ENCODE data around the gene TUBB6.
A peak's percentile ranks its signal among the peaks of the same experiment; 100 is the strongest.

The TUBB6 gene

DNA sequence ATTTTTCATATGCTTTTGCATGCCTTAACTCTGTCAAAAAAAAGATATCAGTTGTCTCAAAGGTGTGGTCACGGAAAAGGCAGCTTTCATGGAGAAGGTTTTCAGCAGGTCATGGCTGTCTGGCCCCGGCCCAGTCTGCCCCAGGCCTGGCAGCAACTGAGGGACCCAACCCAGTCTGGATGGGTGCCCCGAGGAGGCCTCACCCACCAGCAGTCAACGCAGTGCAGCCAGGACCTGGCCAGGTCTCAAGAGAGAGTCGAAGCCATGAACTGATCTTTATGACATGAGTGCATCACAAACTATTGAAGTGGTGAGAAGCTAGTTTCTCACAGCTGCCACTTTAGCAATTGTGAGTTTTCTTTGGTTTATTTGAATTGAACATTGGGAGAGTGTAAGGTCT is 7.9 kb downstream of the TUBB6 start:
- DNase-seq, result no peak

DNA sequence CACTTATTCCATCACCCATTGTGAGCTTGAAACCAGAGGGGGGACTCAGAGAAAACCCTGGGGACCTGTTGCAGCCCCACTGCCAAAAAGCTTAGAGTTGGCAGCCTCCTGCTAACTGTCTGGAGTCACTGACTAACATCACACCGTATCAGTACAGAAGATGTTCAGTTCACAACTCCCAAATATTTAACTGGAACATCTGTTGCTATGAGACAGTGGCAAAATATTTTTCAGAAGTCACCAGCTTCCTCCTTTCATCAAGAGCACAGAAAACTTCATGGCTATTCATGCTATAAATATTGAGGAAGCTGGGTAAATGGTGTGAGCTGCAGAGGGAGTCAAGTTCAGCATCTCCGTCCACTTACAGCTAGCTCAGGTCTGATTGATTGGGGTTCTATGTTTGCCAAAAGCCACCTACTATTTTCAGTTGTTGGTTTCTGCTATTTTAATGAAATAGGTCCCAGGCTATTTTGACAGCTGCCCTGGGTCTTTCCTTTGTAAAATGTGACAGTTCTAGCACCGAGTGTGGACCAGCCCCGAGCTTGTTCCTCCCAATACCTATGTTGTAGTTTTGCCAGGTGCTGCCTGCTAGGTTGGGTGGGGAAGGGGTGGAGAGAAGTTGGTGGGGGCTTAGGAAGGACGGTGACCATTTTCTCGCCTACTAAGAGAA is 9.8 kb downstream of the TUBB6 start:
- no peak for DNase-seq

DNA sequence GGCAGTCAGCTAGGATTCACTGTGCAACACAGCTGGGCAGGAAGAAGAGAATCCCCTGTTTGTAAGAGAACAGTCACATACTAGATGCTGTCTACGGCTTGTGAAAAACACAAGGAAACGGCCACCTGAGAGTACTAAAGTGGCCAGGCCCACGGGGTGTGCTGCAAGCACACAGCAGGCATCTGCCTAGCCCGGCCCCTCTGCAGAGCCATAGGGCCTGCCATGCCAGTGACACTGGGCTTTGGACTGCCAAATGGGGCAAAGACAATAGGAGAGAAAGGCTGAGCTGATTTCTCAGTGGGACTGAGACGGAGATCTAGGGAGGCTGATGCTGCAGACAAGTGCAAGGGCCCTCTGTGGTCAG is 10.3 kb downstream of the TUBB6 start:
- no peak for DNase-seq

DNA sequence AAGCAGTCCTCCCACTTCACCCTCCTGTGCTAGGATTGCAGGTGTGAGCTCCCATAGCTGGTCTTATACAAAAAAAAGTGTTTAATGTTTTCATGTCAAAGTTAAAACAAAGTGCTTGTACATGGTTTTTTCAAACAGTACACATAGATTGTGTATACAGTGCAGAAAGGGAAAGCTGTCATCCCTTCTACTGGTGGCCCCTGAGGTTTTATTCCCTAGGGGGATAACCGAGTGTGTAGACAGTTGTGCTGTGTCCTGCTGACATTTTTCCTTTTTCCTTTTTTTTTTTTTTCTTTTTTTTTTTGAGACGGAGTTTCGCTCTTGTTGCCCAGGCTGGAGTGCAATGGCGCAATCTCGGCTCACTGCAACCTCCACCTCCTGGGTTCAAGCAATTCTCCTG is 10.8 kb downstream of the TUBB6 start:
- DNase-seq, result no peak

DNA sequence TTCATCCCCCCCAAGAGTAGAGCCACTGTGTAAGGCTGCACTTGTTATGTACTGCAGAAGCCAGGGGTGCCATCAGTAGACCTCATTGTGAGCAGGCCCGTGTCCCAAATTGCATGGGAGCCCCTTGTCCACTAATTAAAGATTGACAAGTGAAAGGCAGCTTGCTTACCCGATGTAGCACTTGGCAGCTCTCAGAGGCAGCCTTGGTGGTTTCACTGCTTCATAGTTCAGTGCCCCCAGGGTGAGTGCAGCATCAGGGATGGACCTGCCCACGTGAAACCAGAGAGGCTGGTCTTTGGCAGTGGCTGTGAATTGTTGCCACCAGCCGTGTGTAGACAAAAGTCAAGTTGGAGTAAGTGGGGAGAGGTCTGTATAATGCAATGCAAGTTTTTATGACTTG is 13.3 kb downstream of the TUBB6 start:
- DNase-seq, result no peak

DNA sequence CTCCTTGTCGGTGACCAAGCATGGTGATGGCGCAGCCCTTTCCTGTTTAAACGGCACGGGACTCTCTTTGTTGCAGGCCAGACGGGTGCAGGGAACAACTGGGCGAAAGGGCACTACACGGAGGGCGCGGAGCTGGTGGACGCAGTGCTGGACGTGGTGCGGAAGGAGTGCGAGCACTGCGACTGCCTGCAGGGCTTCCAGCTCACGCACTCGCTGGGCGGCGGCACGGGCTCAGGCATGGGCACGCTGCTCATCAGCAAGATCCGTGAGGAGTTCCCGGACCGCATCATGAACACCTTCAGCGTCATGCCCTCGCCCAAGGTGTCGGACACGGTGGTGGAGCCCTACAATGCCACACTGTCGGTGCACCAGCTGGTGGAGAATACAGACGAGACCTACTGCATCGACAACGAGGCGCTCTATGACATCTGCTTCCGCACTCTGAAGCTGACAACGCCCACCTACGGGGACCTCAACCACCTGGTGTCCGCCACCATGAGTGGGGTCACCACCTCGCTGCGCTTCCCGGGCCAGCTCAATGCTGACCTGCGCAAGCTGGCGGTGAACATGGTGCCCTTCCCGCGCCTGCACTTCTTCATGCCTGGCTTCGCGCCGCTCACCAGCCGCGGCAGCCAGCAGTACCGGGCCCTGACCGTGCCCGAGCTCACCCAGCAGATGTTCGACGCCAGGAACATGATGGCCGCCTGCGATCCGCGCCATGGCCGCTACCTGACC is 17.1 kb downstream of the TUBB6 start:
- no peak for DNase-seq

DNA sequence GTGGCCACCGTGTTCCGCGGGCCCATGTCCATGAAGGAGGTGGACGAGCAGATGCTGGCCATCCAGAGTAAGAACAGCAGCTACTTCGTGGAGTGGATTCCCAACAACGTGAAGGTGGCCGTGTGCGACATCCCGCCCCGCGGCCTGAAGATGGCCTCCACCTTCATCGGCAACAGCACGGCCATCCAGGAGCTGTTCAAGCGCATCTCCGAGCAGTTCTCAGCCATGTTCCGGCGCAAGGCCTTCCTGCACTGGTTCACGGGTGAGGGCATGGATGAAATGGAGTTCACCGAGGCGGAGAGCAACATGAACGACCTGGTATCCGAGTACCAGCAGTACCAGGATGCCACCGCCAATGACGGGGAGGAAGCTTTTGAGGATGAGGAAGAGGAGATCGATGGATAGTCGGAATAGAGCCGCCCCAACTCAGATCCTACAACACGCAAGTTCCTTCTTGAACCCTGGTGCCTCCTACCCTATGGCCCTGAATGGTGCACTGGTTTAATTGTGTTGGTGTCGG is 17.7 kb downstream of the TUBB6 start:
- DNase-seq, result no peak

DNA sequence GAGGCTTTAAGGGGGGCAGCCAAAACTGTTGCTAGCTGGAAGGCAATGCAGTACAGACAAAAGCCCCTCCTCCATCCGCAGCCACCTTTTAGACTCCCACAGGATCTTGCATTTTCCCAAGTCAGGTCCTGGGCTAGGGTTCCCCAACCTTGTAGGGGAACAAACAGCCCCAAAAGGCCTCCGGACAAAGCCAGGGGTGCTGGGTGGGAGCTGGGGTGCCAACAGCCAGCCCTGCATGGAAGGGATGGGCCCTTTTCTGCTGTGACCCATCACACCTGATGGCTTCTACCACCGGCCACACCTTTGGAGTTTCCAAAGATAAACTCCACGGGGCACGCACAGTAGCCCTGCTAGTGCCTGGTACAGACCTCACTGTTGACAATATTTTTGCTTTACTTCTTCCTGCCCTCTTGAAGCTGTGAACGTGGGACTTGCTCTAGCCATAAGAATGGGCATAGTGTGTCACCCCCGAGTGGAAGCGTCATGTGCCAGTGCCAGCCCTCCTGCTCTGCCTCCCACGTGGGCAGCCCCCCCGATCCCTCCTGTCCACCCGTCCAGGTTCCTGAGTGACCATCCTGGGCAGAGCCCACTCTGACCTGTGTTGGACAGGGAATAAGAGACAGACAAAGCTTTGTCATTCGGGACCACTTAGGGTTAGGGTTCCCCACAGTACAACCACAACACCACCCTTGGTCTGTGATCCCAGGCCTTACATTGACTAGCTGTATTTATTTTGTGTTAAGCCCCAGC is 18.8 kb downstream of the TUBB6 start:
- no peak for DNase-seq

DNA sequence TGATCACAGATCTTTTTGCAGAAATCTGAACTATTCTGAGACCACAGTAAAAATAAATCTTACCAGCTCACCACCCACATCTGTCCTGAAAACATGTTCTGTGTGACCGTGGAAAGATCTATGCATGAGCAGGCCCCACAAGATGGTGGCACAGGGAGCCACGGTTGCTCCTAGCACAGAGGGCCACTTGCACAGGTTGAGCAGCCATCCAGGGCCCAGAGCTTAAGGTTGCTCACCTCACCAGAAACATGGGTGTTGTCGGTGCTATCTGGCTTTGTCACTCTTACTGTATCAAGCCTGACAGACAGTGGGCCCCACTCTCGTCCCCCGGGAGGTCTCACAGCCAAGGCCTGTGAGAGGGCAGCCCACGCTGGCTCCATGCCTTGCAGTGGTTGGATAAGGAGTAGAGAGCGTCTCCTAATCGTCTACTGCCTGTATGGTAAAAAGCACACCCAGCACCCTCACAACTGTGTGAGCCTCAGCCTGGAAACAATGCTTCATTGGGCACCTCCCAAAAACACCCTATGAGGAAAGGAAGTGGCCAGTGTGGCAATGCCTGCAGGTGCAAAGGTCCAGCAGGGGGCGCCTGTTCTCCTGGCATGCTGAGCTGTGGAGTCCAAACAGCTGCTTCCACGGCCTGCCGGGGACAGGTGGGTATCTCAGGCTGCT is 19.6 kb downstream of the TUBB6 start:
- peak; percentile 3 to 56 (median 40) for DNase-seq

DNA sequence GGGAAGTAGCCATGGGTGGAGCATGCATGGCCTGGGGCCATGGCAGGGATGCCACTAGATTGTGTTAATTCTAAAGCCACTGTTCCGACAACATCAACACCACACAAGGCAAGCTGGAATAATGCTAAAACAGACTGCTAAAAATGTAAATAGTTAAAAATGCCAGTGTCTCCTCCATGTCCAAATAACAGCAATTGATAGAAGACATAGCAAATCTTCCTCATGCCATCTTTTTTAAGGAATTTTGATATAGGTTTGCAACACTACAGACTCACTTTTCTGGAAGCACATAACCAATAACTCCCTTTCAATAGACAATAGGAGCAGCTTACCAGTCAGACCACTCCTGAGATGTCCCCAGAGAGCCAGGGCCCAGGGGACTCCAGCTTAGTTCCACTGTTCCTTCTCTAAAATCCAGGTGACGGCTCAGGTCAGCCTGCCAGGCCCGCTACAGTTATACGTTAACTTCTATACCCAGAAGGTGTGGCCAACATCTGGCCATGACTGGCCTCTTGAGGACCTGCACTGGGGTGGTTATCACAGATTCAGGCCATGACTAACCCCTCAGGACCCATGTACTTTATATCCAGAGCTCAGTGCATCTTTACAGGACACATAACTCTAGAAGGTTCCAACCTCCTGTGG is 20.3 kb downstream of the TUBB6 start:
- DNase-seq, result no peak

DNA sequence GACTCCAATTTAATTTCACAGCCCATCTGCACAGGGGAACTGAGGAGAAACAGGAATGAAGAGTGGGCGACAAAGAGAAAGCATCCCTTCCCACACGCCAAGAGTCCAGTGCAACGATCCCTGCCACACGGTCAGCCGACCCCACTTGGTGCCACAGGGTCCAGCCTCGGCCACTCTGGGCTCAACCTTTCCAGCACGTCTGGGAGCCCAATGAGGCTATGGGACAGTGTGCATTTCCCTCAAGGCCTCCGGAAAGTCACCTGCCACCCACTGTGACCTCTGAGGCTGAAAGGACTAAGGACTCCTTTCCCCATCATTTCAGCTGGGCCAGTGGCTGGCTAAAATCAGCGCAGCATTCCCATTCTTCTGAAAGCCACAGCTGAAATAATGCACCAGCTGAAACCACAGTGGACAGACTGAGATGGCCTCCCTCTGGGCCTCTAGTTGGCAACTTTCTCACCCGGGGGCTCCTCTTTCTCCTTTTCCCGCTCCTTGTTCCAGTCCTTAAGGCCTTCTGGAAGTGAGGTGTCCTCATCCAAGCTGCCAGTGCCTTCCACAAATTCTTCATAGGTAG is 21.2 kb downstream of the TUBB6 start:
- DNase-seq, result no peak

DNA sequence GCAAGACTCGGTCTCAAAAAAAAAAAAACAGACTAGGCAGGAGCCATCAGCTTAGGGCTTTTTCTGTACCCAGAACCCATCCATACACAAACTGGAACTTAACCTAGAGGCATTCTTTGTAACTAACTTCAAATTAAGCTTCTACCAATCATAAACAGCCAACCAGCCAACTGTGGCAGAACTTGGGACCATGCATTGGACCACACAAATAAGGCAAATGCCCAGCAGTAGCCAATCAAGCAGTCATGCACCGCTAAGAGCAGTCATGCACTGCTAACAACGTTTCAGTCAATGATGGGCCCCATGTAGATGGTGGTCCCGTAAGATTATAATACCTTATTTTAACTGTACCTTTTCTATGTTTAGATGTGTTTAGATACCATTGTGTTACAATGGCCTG is 22.7 kb downstream of the TUBB6 start:
- no peak for DNase-seq

DNA sequence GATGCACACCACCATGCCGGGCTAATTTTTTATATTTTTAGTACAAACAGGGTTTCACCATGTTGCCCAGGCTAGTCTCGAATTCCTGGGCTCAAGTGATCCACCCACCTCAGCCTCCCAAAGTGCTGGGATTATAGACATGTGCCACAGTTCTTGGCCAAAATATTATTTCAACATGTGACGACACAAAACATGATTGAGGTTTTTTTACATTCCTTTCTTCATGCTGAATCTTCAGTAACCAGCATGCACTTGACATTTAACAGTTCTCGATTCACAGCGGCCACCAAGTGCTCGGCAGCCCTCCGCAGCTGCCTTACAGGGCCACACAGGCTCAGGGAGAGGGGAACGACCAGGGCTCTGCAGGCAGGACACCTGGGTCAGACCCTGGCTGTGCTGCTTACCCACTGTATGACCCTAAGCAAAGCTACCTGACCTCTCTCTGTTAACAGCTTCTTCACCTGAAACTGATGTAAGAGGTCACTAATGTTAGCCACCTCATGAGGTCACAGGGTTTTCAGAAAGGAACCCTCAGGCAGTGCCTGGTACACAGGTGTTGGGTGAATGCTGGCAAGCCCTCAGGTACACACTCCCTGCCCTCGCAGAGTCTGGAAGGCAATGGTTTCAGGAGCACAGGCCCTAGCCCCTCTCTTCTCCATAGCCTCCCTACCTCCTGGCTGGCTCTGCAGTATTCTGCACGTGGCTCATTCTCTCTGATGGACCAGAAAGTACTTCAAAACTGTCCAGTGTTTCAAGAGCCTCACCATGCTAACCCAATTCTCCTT is 25.7 kb downstream of the TUBB6 start:
- DNase-seq, result no peak

DNA sequence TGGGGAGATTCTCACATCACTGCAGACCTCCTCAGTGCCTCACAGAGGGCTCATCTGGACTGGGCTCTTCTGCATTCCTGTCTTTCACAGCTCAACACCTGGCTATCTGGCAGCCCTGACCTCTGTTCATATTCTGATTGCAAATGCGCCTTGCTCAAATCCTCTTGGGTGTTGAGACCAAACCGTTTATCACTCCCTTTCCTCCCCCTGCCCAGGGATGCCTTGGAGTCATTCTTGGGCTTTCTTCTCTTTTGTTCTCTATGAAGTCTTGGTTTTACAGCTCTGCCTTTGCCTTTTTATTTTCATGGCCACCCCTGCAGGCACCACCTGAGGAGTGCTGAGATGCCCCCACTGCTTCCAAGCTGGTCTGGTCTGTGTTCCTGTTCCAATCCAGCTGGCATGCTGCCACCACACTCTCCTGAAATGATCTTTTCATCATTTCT is 26.3 kb downstream of the TUBB6 start:
- no peak for DNase-seq

DNA sequence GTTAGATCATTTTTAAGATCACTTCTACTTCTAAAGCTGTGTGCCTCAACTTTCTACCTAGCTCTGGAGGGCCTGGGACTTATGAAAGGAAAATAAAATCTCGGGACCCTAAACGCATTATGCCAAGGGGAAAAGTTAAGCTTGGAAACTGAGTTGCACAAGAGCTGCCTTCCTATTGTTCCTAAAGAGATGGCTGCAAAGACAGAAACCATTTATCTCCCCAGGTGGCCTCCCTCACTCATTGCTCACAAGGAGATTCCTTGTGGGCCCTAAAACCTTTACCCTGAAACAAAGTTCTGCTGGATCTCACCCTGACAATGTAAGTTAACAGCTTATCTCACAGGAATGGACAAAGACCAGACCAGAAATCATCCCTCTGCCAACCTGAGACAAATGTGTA is 26.8 kb downstream of the TUBB6 start:
- DNase-seq, result no peak

DNA sequence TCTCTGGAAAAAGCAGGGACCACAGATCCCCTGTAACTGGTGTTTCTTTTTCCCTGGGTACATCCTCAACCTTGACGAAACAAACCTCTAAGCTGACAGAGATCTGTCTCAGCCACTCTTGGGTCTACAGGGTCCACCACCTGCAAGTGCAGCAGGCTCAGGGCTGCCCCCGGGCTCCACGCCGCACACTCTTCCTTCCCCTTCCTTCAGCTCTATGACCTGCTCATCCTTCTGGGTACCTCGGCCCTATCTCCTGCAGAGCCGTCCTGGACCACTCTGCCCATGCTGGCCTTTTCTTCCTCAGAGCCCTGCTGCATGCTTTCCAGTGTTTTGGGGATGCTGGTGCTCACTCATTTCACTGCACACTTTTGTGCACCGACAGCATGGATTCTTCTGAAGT is 27.5 kb downstream of the TUBB6 start:
- no peak for DNase-seq

DNA sequence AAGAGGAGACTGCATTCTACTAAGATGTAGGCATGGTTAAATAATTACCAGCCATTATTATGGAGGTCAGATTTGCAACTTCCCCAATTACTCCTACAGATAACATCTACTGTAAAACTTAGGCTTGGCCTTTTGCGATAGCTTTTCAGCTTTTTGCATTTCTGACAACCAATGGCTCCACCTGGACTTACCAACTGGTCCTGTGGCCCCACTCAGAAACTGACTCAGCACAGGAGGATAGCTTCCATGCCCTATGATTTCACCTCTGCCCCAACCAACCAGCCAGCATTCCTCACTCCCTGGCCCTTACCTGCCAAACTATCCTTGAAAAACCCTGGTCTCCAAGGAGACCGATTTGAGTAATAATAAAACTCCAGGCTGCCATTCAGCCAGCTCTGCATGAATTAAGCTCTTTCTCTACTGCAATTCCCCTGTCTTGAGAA is 28.2 kb downstream of the TUBB6 start:
- no peak for DNase-seq

DNA sequence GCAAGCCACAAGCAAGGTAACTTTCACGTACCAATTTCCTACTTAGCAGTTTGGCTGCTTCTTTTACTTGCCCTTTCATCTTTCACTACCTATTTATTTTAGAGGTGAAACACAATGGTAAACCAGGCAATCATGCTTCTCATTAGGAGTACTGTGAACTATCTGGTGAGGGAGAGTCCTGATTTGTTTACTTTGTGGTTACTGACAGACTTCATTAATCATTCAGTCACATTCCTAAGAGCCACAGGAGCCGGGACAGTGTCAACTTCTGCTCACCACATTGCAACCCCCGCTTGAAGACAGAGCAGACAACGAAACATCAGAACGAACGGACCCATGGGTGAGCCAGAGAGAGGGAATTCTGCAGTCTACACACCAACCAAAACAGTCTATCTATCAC is 28.8 kb downstream of the TUBB6 start:
- DNase-seq, result no peak

DNA sequence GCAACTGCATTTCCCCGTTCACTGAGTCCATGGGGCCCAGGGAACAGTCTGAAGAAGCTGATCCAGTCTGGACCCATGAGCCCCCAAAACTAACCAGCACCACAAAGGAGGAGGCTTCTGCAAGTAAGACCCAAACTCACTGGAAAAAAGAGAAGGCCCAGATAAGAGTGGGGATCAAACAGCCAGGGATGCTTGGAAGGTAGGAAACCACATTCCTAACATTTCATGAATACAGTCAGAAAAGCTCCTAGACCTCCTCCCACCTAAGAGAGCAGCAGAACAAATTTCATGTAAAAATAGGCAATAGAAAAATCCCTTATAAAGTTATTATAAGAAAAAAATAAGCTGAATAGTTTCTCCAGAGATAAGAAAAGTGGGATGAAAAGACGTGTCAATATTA is 30.3 kb downstream of the TUBB6 start:
- DNase-seq, result no peak

DNA sequence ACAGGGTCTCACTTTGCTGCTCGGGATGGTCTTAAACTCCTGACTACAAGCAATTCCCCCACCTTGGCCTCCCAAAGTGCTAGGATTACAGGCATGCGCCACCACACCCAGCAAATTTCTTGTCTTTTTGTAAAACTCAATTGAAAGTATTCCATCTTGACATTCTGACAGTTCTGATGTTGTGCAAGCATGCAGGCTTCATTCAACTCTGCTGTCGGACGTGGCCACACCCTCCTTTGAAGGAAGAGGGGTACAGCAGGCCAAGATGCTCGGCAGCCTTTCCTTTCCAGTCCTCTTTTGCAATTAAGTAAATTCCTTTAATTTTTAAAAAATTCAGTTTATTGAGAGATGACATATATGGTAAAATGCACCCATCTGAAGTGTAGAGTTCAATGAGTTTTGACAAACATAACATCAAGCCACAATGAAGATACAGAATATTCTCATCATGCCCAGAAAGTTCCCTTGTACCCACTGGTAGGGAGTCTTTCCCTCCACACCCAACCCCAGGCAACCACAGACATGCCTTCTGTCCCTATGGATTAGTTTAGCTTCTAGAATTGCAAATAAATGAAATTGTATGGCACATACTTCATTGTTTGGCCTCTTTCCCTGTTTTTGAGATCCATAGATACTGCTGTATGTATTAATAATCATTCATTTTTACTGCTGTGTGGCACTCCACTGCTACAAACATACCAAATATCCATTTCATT is 33.1 kb downstream of the TUBB6 start:
- DNase-seq, result no peak

DNA sequence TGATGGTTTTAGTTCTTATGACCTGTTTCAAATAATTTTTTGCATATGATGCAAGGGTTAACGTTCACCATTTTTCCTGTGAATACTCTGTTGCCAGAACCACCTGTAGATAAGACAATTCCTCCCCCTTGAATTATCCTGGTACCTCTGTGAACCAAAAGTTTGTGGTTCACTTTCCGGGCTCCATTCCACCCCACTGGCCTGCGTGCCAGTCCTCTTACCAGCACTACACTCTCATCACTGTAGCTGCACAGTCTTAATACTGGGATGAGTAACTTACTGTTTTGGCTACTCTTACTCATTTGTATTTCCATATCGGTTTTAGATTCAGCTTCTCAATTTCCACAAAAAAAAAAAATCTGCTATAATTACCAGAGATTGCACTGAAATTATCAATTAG is 34.6 kb downstream of the TUBB6 start:
- no peak for DNase-seq
